ENCODE measurements around the gene YTHDC1. TPM values are rescaled to one million over a fixed set of nuclear protein-coding genes. Genes with fewer than 3 reads are reported as not detected.

The YTHDC1 gene
- total and polyA plus RNA-seq, 2 experiments from 2014 or later, result 72.3 to 144 TPM

- H3K4me1 Mint-ChIP-seq, result peaks cover 31% of the 10 kb centered on the region
- Histone ChIP-seq H3K27me3 (ENCODE audit: insufficient read depth) (no peaks in the 10 kb centered on the region), H3K36me3 (ENCODE audit: insufficient read depth) (no peaks in the 10 kb centered on the region), H3K27ac (ENCODE audit: low read depth) (peak overlapping the region; percentile 34; the same call in 1 of the 2 replicates), H3F3A (replicated peaks; ENCODE audit: low read depth) (no peaks in the 10 kb centered on the region), H3K79me2 (replicated peaks; ENCODE audit: insufficient read depth) (no peaks in the 10 kb centered on the region), H3K9me2 (ENCODE audit: insufficient read depth) (no peaks in the 10 kb centered on the region; the same call in 1 of the 2 replicates), H3K4me1 (ENCODE audit: insufficient read depth) (peaks cover 13% of the 10 kb centered on the region), H2AFZ (no peak overlapping the region), H4K20me1 (replicated peaks; ENCODE audit: insufficient read depth) (no peaks in the 10 kb centered on the region), H3K4me2 (peak overlapping the region; percentile 45), H3K4me3 (peak overlapping the region; percentile 37)
- peaks cover 37% of the 10 kb centered on the region for H3K36me3 Mint-ChIP-seq (ENCODE audit: low read depth)
- TF ChIP-seq STAT1 (IDR thresholded peaks at IDR 0.05; ENCODE audit: unreplicated experiment) (no peak), JUNB (IDR thresholded peaks at IDR 0.05; ENCODE audit: unreplicated experiment) (no peak), CTCF (conservative IDR thresholded peaks at IDR 0.05; ENCODE audit: low read depth in 2 of 2) (no peak), ZNF331 (CRISPR knock-in tag; IDR thresholded peaks at IDR 0.05; ENCODE audit: low read depth) (no peak), ZNF462 (CRISPR knock-in tag; IDR thresholded peaks at IDR 0.05) (no peak), REST (IDR thresholded peaks at IDR 0.05; ENCODE audit: unreplicated experiment) (no peak), ETS1 (IDR thresholded peaks at IDR 0.05) (no peak), EZH2 (IDR thresholded peaks at IDR 0.05; ENCODE audit: low read depth, unreplicated experiment) (no peak), POLR2AphosphoS5 (IDR thresholded peaks at IDR 0.05; ENCODE audit: low read depth) (no peak)
- peak overlapping the region; percentile 84; the same call in 1 of the 2 replicates for H3K27ac Mint-ChIP-seq
- peak overlapping the region; percentile 60 for H3K4me3 Mint-ChIP-seq
- H3K27me3 Mint-ChIP-seq (ENCODE audit: insufficient read depth, low read depth, poor library complexity), result peaks cover 4% of the 10 kb centered on the region
- ATAC-seq (peak; percentile 83), DNase-seq (ENCODE audit: low spot score) (peak; percentile 50)
- peaks cover 34% of the 10 kb centered on the region for H3K9me3 Mint-ChIP-seq
Observed at GRCh38 chr4:68272380-68272779, 77.5 kb downstream of the YTHDC1 start.
